GM19395 (cell line): ENCODE data around the gene ZPBP.

ENCODE experiments used
- ATAC-seq: cut with Tn5 transposase; IDR thresholded peaks from one replicate; pipeline ENCODE4 v1.9.1; 2021; ENCODE audit warnings: mild to moderate bottlenecking, moderate library complexity; ENCODE audit not compliant: unreplicated experiment

Gene ZPBP, protein sequence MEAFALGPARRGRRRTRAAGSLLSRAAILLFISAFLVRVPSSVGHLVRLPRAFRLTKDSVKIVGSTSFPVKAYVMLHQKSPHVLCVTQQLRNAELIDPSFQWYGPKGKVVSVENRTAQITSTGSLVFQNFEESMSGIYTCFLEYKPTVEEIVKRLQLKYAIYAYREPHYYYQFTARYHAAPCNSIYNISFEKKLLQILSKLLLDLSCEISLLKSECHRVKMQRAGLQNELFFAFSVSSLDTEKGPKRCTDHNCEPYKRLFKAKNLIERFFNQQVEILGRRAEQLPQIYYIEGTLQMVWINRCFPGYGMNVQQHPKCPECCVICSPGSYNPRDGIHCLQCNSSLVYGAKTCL

DNA sequence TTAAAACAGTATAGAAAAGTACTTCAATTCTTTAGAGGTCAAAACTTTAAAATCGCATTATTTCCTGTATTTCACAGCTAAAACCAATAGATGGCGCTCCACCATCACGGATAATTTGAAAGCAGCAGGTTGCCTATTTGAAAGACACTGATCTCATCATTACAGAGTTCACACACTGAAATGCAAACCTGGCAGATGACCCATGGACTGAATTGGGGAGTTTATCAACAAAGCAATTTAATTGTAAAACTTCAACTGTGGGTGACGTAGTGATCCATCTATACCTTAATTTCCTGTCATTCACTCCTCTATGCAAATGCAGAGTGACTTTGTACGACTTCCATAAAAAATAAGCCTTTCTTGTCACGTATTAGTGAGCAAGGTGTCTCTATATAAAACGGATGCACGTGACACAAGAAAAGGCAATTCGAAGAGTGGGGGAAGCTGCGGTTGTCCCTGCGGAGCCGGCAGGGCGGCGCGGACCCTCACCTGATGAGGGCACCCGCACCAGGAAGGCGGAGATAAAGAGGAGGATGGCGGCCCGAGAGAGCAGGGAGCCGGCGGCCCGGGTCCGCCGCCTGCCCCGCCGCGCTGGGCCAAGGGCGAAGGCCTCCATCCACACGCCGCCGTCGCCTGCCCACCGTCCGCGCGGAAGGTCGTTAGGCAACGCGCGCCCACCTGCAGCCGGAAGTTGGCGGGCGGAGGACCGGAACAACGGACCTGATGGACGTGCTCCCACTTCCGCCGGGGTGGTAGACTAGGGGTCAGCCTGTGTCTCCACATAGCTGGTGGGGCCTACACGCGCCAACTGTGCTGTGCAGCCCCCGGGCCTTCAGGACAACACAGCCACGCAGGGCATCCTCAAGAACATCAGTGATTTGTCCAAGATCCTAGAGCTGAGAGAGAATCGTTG is at the start of gene ZPBP:
ZPBP (minus strand) TSS at position 668 of the 913 bp plus-strand sequence; CDS start at position 616, 52 bp downstream.
- ATAC-seq = peak; percentile 83

DNA sequence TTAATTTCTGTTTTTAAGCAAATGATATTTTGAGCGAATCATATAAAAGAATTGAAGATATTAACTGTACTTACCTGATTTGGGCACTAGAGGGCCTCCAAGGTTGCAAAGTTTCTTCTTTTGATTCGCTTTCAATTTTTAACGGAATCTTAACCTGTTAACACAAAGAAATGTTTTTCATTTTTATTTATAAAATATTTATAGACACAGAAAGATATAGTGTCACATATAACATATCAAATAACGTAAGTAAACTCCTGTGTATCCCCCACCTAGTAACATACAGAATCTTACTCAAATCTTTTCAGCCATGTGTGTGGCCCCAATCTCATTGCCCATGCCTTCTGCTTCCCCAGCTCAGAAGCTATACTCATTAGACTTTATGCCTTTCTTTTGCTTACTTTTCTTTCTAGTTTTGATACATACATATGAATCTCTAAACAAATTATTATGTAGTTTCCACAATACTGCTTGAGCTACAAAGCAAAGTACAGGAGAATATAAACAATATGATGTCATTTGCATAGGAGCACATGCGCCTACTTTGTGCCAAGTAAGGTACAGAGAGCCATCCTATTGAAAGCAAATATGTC is 49.5 kb upstream of the ZPBP start:
- peak; percentile 54 for ATAC-seq

DNA sequence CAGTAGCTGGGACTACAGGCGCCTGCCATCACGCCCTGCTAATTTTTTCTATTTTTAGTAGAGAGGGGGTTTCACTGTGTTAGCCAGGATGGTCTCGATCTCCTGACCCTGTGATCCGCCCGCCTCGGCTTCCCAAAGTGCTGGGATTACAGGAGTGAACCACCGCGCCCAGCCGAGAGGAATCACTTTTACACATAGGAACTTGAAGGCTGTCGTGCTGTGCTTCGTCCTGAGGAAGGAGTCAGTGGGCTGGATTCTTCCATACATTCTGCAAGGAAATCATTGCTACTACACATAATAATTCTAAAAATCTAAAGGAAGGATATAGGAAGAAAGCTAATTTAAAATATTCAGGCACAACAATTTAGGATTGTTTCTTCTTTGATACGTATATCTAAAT is 48.8 kb upstream of the ZPBP start:
- no peak for ATAC-seq

DNA sequence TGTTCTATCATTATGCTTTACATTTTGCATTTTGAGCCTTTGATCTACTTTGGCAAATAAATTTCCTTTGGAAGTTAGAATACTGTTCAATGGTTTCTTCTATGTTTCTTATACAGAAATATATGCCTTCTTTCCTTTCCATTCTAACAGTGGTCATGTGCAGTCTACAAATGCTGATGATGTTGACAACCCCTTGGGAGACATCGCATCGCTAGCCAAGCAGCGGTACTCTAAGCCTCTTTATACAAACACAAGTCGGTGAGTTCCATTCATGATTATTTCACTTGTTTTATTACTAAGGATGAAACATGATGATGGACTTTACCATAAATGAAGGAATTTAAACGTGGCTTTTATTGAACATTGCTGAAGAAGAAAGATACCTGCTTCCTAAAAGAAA is 48.1 kb upstream of the ZPBP start:
- ATAC-seq = no peak

DNA sequence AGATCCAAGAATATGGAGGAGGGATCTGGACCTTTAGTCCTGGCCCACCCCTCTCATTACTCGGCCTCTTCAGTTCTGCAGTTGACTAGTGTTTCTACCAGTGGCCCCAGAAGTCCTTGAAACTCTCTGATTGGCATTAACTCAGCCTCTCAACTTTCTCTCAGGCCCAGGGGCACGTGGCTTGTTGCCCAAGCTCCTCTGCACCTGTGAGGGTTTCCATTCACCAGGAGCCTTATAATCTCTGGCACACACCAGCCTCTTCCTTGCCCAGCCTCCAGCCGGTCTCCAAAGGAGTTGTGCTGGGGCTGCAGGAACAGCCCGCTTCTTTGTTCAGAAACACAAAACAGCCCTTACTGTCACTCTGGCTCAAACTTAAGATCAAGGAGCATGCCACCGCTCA is 47.6 kb upstream of the ZPBP start:
- no peak for ATAC-seq

DNA sequence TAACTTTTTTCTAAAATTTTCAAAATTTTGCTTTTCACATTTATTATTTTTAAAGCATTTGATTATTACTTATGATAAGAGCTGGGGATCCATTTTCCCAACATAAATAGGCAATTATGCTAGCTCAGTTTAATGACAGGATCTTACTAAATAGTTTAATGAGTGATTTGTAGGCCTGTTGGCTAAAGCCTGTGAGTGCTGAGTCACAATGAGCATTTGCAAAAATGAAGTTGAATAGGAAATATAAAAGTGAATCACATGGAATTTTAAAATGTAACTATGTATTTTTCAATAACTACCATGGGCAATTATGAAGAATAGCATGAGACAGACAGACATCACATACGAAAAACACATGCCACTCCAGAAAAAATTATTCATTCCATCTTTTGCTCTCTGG is 45.1 kb upstream of the ZPBP start:
- no peak for ATAC-seq

DNA sequence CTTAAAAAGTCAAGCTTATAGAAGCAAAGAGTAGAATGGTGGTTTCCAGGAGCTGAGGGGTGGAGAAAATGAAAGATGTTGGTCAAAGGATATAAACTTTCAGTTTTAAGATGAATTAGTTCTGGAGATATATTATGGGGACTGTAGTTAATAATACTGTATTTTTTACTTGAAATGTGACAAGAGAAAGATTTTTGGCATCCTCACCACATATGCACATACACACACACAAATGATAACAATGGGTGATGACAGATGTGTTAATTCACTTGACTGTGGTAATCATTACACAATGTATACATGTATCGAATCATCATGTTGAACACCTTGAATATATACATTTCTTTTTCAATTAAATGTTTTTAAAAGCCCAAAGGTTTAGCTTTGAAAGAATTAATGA is 32.7 kb upstream of the ZPBP start:
- no peak for ATAC-seq

DNA sequence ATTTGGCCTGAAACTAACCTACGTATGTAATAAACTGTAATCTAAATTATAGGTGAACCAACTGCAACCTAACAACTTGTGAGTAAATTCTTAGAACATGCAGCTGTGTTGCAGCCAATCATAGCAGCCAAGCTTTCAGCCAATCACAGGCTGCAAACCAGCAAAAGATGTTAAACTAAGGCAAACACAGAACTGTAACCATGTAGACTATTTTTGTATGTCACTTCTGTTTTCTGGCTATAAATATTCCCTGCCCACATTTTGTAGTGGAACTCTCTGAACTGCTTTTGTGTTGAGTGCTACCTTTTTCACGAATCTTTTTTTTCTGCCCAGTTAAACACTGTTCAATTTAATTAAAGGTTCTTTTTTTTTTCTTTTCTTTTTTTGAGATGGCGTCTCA is 28.2 kb upstream of the ZPBP start:
- ATAC-seq = peak; percentile 92

DNA sequence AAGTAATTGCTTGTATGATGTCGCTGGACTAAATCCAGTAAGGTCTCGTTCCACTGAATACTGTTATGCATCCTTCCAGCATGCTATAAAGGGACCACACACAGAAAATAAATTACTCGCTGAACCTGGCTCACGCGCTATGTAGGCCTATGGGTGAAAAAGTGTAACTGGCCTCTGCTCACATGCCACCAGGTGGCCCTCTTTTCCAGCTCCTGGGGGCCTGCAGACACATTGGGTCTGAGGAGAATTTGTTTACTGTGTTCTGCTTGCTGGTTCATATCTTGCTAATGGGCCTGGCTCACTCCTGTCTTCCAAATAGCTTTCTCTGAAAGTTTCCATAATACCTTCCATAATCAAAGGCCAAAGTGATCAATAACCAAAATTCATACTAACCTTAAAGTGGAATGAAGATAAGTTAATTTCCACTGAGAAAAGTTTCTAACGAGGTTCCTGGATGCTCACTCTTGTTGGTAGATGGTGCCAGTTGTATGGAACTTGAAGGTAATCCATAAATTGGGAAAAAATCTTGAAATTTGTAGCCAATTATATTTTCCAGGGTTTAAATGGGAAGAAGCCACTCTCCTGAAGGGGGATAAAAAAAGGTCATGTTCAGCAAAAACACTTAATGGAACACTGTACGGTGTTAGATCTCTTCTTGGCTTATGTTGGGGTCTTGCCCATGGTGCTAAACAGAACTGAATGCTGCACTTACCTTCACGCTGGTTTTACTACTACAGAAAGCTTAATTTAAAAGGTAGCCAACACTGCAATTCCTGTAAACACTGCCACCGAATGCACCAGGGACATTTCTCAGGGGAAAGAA is 27.0 kb upstream of the ZPBP start:
- peak; percentile 72 for ATAC-seq

DNA sequence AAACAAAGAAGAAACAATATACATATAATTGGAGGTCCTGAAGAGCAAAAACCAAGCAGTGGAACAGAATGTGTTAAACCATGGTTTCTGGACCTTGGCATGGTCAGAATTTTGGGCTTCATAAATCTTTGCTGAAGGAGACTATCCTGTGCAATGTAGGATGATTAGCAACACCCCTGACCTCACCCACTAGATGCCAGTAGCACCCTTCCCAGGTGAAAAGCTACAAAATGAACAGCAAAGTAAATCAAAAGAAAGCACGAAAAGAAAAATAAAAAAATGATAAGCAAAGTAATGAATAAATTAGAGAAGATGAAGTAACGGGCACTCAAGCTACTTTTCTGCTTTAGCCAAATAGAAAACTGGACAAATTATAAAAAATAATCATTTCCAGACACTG is 19.2 kb upstream of the ZPBP start:
- ATAC-seq = no peak

DNA sequence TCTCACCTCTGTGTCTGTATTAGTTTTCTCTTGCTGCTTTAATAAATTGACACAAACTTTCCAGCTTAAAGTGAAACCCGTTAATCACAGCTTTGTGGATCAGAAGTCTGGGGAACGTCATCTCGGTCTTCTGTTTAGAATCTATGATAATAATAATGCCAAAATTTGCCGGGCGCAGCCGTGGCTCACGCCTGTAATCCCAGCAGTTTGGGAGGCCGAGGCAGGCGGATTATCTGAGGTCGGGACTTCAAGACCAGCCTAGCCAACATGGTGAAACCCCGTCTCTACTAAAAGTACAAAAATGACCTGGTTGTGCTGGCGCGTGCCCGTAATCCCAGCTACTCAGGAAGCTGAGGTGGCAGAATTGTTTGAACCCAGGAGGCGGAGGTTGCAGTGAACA is 8.8 kb upstream of the ZPBP start:
- ATAC-seq = no peak

DNA sequence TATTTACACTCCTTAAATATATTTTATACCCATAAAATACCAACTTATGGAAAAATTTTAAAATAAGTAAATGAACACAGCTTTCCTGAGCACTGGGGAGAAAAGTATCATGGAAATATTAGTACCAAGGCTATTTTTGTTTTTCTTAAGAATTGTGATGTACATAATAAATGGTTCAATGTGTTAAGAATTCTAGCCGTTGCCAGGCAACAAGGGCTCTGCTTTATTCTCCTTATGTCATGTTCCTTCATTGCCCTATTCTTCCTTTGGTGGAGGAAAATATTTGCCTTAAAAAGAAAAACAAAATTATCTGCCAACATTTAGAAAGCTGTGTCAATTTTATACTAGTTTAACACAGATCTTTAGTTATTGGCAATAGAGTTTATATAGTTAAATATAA is 2.6 kb upstream of the ZPBP start:
- ATAC-seq = no peak

DNA sequence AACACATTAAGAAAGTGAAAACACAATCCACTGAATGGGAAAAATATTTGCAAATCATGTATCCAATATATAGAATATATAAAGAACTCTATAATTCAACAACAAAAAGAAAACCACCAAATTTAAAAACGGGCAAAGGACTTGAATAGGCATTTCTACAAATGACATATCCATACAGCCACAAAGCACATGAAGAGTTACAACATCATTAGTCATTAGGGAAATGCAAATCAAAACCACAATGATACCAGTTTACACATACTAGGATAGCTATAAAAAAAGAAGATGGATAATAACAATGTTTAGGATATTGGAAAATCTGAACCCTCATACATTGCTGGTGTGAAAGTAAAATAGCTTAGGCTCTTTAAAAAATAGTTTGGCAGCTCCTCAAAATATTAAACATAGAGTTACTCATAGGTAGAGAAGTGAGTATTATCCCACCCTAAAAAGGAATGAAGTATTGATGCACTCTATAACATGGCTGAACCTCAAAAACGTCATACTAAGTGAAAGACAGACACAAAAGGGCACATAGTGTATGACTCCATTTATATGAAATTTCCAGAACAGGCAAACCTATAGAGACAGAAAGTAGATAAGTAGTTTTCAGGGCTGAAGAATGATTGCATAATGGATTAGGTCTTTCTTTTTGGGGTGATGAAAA is 4.5 kb downstream of the ZPBP start:
- ATAC-seq = no peak

DNA sequence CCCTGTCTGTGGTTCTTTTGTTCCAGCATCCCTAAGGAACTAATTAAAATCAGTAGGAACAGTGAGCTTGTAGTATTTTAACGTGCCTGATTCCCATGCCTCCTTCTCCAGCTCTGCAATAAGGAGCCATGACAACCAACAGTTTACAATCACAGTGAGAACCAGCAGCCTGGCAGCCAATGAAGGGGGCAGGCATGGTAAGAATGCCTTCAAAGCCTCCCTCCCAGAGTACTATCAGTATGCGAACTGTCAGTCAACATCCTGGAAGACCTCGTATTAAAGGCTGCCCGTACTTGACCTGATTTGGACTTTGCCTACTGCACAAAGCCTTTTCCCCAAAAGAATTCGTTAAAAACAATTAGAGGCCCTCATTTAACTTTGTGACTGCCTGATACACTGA is 7.7 kb downstream of the ZPBP start:
- no peak for ATAC-seq

DNA sequence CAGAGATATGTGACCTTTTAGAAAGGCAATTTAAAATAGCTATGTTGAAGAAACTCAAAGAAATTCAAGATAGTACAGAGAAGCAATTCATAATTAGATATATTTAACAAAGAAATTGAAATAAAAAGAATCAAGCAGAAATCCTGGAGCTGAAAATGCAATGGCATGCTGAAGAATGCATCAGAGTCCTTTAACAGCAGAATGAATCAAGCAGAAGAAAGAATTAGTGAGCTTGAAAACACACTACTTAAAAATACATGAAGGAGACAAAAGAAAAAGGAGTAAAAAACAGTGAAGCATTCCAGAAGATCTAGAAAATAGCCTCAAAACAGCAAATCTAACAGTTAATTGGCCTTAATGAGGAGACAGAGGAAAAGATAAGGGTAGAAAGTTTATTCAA is 20.0 kb downstream of the ZPBP start:
- no peak for ATAC-seq

DNA sequence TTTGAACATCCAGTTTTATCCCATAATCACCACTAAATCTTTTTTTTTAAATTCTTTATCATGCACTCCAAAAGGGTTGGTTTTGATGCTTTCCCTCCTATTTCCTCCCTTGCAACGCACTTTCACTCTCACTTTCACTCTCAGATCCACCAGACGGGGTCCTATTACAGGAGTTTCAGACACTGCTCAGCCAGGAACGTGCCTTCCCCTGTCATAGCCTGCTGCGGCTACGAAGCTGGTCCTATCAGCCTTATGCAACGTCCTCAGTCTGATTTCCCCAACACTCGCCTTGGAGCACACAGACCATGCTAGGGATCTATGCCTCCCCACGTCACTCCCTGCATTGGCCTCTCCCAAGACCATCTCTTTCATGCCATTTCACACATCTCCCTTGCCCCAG is 23.4 kb downstream of the ZPBP start:
- peak; percentile 81 for ATAC-seq

DNA sequence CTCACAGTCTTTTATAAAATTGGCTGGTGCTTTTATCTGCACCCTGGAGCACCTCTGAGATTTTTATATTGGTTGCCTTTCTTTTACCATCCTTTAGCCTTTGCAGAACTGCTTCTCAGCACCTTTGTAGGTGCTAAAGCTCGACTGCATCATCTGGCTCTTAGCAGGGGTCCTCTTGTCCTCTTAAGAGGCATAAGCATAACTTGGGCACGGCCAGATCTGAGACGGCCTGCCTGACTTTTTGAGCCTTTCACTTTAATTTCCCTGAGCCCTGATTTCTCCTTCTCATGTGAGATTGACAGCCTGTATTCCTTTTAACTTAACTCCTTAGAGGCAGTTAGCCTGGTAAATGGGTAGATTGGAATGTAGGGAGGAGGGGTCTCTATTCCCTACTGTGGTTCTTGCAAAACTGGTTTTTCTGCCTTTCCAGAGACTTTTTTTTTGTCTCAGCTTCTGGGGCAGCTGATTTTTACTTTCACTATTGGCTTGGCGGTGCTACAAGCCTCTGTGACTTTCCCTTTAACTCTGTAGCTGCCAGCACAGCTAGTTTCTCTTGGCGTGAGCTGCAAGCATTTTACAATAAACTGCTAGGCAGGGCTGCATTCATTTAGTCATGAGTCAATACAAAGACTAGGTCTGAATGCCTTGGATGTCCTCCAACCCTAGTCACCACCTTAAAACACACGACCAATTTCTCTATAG is 24.0 kb downstream of the ZPBP start:
- peak; percentile 77 for ATAC-seq

DNA sequence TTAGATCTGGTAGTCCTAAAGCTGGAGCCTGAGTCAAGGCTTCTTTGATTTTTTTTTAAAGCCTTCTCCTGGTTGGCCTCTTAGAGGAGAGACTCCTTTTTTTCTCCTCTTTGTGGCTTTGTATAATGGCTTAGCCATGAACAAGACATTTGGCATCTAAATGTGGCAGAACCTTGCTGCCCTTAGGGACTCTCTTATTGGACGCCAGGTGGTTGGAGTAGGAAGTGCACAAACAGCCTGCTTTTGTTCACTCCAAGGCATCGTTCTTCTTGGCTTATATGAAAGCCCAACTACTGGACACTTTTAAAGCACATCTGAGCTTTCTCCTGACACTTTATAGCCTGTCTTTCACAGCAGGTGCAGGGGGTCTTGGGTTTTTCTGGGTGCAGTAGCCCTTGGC is 25.0 kb downstream of the ZPBP start:
- ATAC-seq = no peak

DNA sequence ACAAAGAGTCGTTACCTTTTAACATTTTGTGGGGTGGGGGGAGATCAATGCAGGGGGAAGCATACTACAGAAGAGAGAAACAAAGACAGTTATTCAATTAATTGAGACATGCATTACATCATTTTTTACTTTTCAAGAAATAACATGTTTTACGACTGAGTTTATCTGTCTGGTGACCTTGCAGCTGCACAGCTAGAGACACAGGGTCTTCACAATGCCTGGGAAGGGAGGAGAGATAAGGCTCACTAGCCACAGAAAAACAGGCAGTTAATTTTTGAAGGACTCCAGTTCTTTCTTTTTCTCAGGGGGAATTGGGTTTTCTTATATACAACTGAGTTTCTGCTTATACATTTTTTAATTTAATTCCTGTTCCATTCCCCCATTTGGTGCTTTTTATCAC is 30.1 kb downstream of the ZPBP start:
- ATAC-seq = no peak

DNA sequence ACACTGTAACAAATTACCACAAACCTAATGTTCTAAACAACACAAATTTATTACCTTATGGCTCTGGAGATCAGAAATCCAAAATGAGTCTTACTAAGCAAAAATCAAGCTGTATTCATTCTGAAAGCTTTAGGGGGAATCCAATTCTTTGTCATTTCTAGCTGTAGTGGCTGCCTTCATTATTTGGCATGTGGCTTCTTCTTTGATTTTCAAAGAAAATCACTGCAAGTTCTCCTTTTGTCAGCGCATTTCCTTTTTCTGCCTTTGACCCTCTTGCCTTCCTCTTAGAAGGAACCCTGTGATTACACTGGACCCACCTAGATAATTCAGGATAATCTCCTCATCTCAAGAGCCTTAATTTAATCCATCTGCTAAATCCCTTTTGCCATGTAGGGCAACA is 36.9 kb downstream of the ZPBP start:
- no peak for ATAC-seq
